COLO829 (cell line): ENCODE data around the gene NTN4.
A peak's percentile ranks its signal among the peaks of the same experiment; 100 is the strongest.
"Not testable (repeated sequence)": the region's sequence is repeated elsewhere in the genome, so short reads cannot be mapped to it uniquely, and the experiment has no call there.

Experiments used
- DNase-seq: peaks from one replicate; pipeline ENCODE4 v3.0.0; 2012; ENCODE audit warnings: low spot score

NTN4 gene

GRCh38 chr12:95654665-95655064 is 135.9 kb downstream of the NTN4 start:
- DNase-seq: not testable (repeated sequence)

- DNase-seq: no peak
Measured at GRCh38 chr12:95653771-95654546, 136.6 kb downstream of the NTN4 start.

GRCh38 chr12:95651681-95652080 is 138.9 kb downstream of the NTN4 start:
- no peak for DNase-seq

GRCh38 chr12:95648990-95649791 is 141.4 kb downstream of the NTN4 start:
- DNase-seq: peak; percentile 83

GRCh38 chr12:95646781-95647190 is 143.8 kb downstream of the NTN4 start:
- DNase-seq: no peak

- no peak for DNase-seq
Measured at GRCh38 chr12:95643256-95643655, 147.3 kb downstream of the NTN4 start.

GRCh38 chr12:95642583-95642982 is 148.0 kb downstream of the NTN4 start:
- DNase-seq: no peak

GRCh38 chr12:95641299-95641952 is 149.1 kb downstream of the NTN4 start:
- DNase-seq: no peak

- no peak for DNase-seq
Measured at GRCh38 chr12:95640516-95640915, 150.0 kb downstream of the NTN4 start.

GRCh38 chr12:95637471-95638155 is 153.0 kb downstream of the NTN4 start:
- DNase-seq: no peak

- no peak for DNase-seq
Measured at GRCh38 chr12:95637010-95637409, 153.6 kb downstream of the NTN4 start.

GRCh38 chr12:95634622-95635621 is 155.6 kb downstream of the NTN4 start:
- DNase-seq: no peak

- peak; percentile 27 for DNase-seq
Measured at GRCh38 chr12:95633732-95634465, 156.7 kb downstream of the NTN4 start.

- peak; percentile 45 for DNase-seq
Measured at GRCh38 chr12:95633049-95633731, 157.4 kb downstream of the NTN4 start.

- no peak for DNase-seq
Measured at GRCh38 chr12:95630496-95630895, 160.1 kb downstream of the NTN4 start.

- DNase-seq: no peak
Measured at GRCh38 chr12:95629392-95629791, 161.2 kb downstream of the NTN4 start.

GRCh38 chr12:95626854-95627253 is 163.7 kb downstream of the NTN4 start:
- no peak for DNase-seq

- DNase-seq: no peak
Measured at GRCh38 chr12:95625012-95625411, 165.6 kb downstream of the NTN4 start.

- no peak for DNase-seq
Measured at GRCh38 chr12:95624589-95624988, 166.0 kb downstream of the NTN4 start.
